HepG2 (cell line): ENCODE results near the gene RPL36. TPM values are rescaled to one million over a fixed set of nuclear protein-coding genes. Genes with fewer than 3 reads are reported as not detected.

Source experiments
- AFF4 ChIP-seq: sonication (generic); formaldehyde crosslinking; IDR thresholded peaks from 2 replicates; pipeline ENCODE4 v1.4.0; 2020; ENCODE audit warnings: missing genetic modification reagents
- E2F1 ChIP-seq: sonication (generic); formaldehyde crosslinking; IDR thresholded peaks from 2 replicates; pipeline ENCODE4 v1.5.0; 2020; ENCODE audit warnings: missing genetic modification reagents
- HNF1B ChIP-seq: sonication (generic); formaldehyde crosslinking; IDR thresholded peaks from 2 replicates; pipeline ENCODE4 v1.5.1; 2020; ENCODE audit warnings: mild to moderate bottlenecking, moderate library complexity, missing genetic modification reagents
- KLF12 ChIP-seq: sonication (generic); formaldehyde crosslinking; IDR thresholded peaks from 2 replicates; pipeline ENCODE4 v1.4.0; 2020; ENCODE audit warnings: missing genetic modification reagents, borderline replicate concordance
- KMT2B ChIP-seq: IDR thresholded peaks from 2 replicates; pipeline ENCODE4 v1.6.1; 2016; ENCODE audit warnings: missing genetic modification reagents, missing compliant biosample characterization
- MIER3 ChIP-seq: IDR thresholded peaks from 2 replicates; pipeline ENCODE4 v1.6.1; 2016; ENCODE audit warnings: missing compliant biosample characterization, borderline replicate concordance
- MNT ChIP-seq: fragments of 450-650 bp; IDR thresholded peaks from 2 replicates; pipeline ENCODE4 v1.6.1; 2016
- MXD1 ChIP-seq: sonication (generic); formaldehyde crosslinking; IDR thresholded peaks from 2 replicates; pipeline ENCODE4 v1.4.0; 2020; ENCODE audit warnings: mild to moderate bottlenecking, missing genetic modification reagents
- SRSF9 ChIP-seq: fragments of 200-400 bp; formaldehyde crosslinking; IDR thresholded peaks from 2 replicates; pipeline ENCODE4 v1.6.1; 2018; ENCODE audit warnings: borderline replicate concordance, mild to moderate bottlenecking, low read depth, low read length; ENCODE audit not compliant: insufficient read depth, poor library complexity, severe bottlenecking
- USF2 ChIP-seq, 2 experiments: sonication (generic) in 1 of 2; formaldehyde crosslinking in 1 of 2; IDR thresholded peaks; 2 replicates each; pipeline versions ENCODE4 v1.5.1 to v1.6.1; 2011 to 2020; ENCODE audit warnings: borderline replicate concordance in 1 of 2, low read depth in 1 of 2, low read length in 1 of 2, mild to moderate bottlenecking in 1 of 2, missing genetic modification reagents in 1 of 2, moderate library complexity in 1 of 2
- ZFP82 ChIP-seq: sonication (generic); formaldehyde crosslinking; IDR thresholded peaks from 2 replicates; pipeline ENCODE4 v1.5.1; 2020; ENCODE audit warnings: mild to moderate bottlenecking, missing genetic modification reagents, borderline replicate concordance
- ZNF576 ChIP-seq: sonication (generic); formaldehyde crosslinking; IDR thresholded peaks from 2 replicates; pipeline ENCODE4 v1.4.0; 2020; ENCODE audit warnings: mild to moderate bottlenecking, missing genetic modification reagents
- ZNF577 ChIP-seq: sonication (generic); formaldehyde crosslinking; IDR thresholded peaks from 2 replicates; pipeline ENCODE4 v1.4.0; 2020; ENCODE audit warnings: mild to moderate bottlenecking, low read depth, missing genetic modification reagents, borderline replicate concordance
- polyA plus RNA-seq, 8 experiments: library from polyadenylated mRNA; depleted of rRNA in 3 of 8; stranded (reverse) in 7 of 8; unstranded in 1 of 8; fragments of >200 nt; fragmentation: Illumina TruSeq in 4 of 8; extraction: Trizol in 4 of 8; gene quantifications; 2 replicates each; pipeline versions ENCODE4 v1.2.1 to v1.2.3, GENCODE V29; 2011 to 2016; ENCODE audit warnings: low read depth in 4 of 8, missing spikeins in 1 of 8, mixed read lengths in 1 of 8; ENCODE audit not compliant: insufficient read depth in 1 of 8
- total RNA-seq, 5 experiments: library from RNA; depleted of rRNA; stranded (reverse); fragments of >200 nt; fragmentation: Illumina TruSeq; extraction: Trizol; gene quantifications; 2 replicates each; pipeline ENCODE4 v1.2.3, GENCODE V29; 2016; ENCODE audit warnings: low read depth in 1 of 5

RPL36 gene
- total and polyA plus RNA-seq, 2 of the 13 experiments (the other 11 are each of a cell fraction or from before 2014, with no cell fraction given), result 706 to 740 TPM

GRCh38 chr19:5719961-5720790 is 30.1 kb downstream of the RPL36 start, which contains the start of the genes CATSPERD and LONP1 (continued):
- TF ChIP-seq AFF4 (0 out of 2 replicates have a peak, but pooled peaks have one; percentile 29), MXD1 (CRISPR knock-in tag) (peak; percentile 94; the same call in 1 of the 2 replicates), ZFP82 (CRISPR knock-in tag) (peak; percentile 95), KMT2B (peak; percentile 86), SRSF9 (no peak), KLF12 (0 out of 2 replicates have a peak, but pooled peaks have one; percentile 18), MIER3 (CRISPR knock-in tag) (peak; percentile 61; the same call in 1 of the 2 replicates), ZNF577 (CRISPR knock-in tag) (no peak), ZNF576 (CRISPR knock-in tag) (no peak), USF2 (IDR thresholded peaks at IDR 0.05; ENCODE audit: low read depth, low read length) (peak; percentile 92), USF2 (CRISPR knock-in tag; IDR thresholded peaks at IDR 0.05; ENCODE audit: borderline replicate concordance) (peak; percentile 97; the same call in 1 of the 2 replicates), HNF1B (CRISPR knock-in tag) (peak; percentile 81; the same call in 1 of the 2 replicates), E2F1 (peak; percentile 70), MNT (peak; percentile 96)
